Cerebellar cortex (tissue), 1 donor: ENCODE measurements around the gene PLEKHF1.
A peak's percentile ranks its signal among the peaks of the same experiment; 100 is the strongest.

Experiments used
- DNase-seq: peaks from one replicate; pipeline ENCODE4 v3.0.0-alpha.2; 2015; ENCODE audit warnings: low spot score

PLEKHF1 gene

GRCh38 chr19:29678484-29679106 lies 13.3 kb downstream of the PLEKHF1 start:
- peak; percentile 17 for DNase-seq

GRCh38 chr19:29679598-29680210 lies 14.4 kb downstream of the PLEKHF1 start:
- DNase-seq, result no peak

- DNase-seq, result no peak
Observed at GRCh38 chr19:29680447-29680846, 15.2 kb downstream of the PLEKHF1 start.

GRCh38 chr19:29680937-29681336 lies 15.7 kb downstream of the PLEKHF1 start:
- DNase-seq, result no peak

GRCh38 chr19:29681422-29682235 lies 16.4 kb downstream of the PLEKHF1 start:
- no peak for DNase-seq

- DNase-seq, result no peak
Observed at GRCh38 chr19:29682236-29682895, 17.1 kb downstream of the PLEKHF1 start.

GRCh38 chr19:29683009-29683408 lies 17.7 kb downstream of the PLEKHF1 start:
- no peak for DNase-seq

- no peak for DNase-seq
Observed at GRCh38 chr19:29685326-29685725, 20.1 kb downstream of the PLEKHF1 start.

GRCh38 chr19:29686285-29686805 lies 21.1 kb downstream of the PLEKHF1 start:
- no peak for DNase-seq

GRCh38 chr19:29687244-29687896 lies 22.1 kb downstream of the PLEKHF1 start:
- no peak for DNase-seq

GRCh38 chr19:29687897-29688728 lies 22.9 kb downstream of the PLEKHF1 start:
- no peak for DNase-seq

GRCh38 chr19:29690842-29691241 lies 25.6 kb downstream of the PLEKHF1 start:
- DNase-seq, result no peak

GRCh38 chr19:29694161-29694560 lies 28.9 kb downstream of the PLEKHF1 start:
- no peak for DNase-seq

GRCh38 chr19:29694669-29695627 lies 29.7 kb downstream of the PLEKHF1 start:
- peak; percentile 96 for DNase-seq

GRCh38 chr19:29695765-29696564 lies 30.7 kb downstream of the PLEKHF1 start:
- DNase-seq, result no peak

- DNase-seq, result no peak
Observed at GRCh38 chr19:29696565-29696846, 31.2 kb downstream of the PLEKHF1 start.

- no peak for DNase-seq
Observed at GRCh38 chr19:29697523-29698261, 32.4 kb downstream of the PLEKHF1 start.

- no peak for DNase-seq
Observed at GRCh38 chr19:29699861-29700260, 34.6 kb downstream of the PLEKHF1 start.
